Astrocyte of the cerebellum (primary cell): ENCODE measurements around the gene DCLRE1C.

Experiments
- DNase-seq: peaks from one replicate; pipeline ENCODE4 v3.0.0-alpha.2; 2011; ENCODE audit warnings: low read depth
- H3K4me3 ChIP-seq: 2 replicates; pipeline ENCODE4 v1.5.1; 2011; ENCODE audit warnings: mild to moderate bottlenecking, low read depth, low read length, moderate library complexity
- in situ Hi-C: cut with HindIII; loops from 2 replicates; pipeline ENCODE4 v1.10.0; 2017; ENCODE audit warnings: low sequenced_read_pairs
- TF ChIP-seq, protein P1 (sequence below): IDR thresholded peaks from 2 replicates; pipeline ENCODE4 v1.5.1; 2012; ENCODE audit warnings: low read length, low read depth, moderate library complexity, mild to moderate bottlenecking; ENCODE audit errors: missing control alignments

DCLRE1C gene

GRCh38 chr10:14858338-14858960, 95.4 kb downstream of the DCLRE1C start:
- in situ Hi-C loops: no loop called here

DNA sequence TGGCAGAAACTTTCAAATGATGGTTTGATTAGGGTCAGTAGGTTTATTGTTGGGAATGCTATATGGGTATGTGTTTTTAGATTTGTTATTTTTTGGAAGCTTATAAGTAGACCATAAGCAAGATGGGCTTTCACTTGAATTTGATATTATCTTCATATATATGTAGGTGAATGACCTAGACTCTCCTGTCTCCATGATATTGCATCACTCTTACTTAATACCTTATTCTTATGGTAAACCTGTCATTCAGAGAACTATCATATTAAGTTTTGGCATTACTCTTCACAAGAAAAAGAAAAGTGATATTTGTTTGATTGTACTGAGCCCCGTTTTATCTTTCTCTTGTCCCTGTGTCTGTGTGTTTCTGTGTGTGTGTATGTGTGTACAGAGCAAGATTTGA, 98.4 kb downstream of the DCLRE1C start:
- in situ Hi-C loops: no loop called here
- no peak overlapping the region for H3K4me3 ChIP-seq
- TF ChIP-seq, protein P1, sequence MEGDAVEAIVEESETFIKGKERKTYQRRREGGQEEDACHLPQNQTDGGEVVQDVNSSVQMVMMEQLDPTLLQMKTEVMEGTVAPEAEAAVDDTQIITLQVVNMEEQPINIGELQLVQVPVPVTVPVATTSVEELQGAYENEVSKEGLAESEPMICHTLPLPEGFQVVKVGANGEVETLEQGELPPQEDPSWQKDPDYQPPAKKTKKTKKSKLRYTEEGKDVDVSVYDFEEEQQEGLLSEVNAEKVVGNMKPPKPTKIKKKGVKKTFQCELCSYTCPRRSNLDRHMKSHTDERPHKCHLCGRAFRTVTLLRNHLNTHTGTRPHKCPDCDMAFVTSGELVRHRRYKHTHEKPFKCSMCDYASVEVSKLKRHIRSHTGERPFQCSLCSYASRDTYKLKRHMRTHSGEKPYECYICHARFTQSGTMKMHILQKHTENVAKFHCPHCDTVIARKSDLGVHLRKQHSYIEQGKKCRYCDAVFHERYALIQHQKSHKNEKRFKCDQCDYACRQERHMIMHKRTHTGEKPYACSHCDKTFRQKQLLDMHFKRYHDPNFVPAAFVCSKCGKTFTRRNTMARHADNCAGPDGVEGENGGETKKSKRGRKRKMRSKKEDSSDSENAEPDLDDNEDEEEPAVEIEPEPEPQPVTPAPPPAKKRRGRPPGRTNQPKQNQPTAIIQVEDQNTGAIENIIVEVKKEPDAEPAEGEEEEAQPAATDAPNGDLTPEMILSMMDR: no peak
- DNase-seq: no peak

More at GRCh38 chr10:14858338-14858960, 95.4 kb downstream of the DCLRE1C start:
- TF ChIP-seq, protein P1: no peak
- H3K4me3 ChIP-seq: no peak overlapping the region
- no peak for DNase-seq

GRCh38 chr10:14852236-14852635, 101.7 kb downstream of the DCLRE1C start:
- TF ChIP-seq, protein P1: no peak
- no peak overlapping the region for H3K4me3 ChIP-seq
- no peak for DNase-seq
- in situ Hi-C loops: no loop called here
